ENCODE data around the gene RBM19. TPM values are rescaled to one million over a fixed set of nuclear protein-coding genes. Genes with fewer than 3 reads are reported as not detected.

Gene RBM19
- total RNA-seq, 1 experiment from 2014 or later: 61.7 TPM

GRCh38 chr12:113991224-113992044 lies 25.3 kb upstream of the RBM19 start:
- H3K79me2 ChIP-seq (ENCODE audit: low read length): no peaks in the 10 kb centered on the region
- H3K9me3 ChIP-seq (ENCODE audit: low read length): no peaks in the 10 kb centered on the region
- no peaks in the 10 kb centered on the region for H4K20me1 ChIP-seq (ENCODE audit: low read length)
- TF ChIP-seq, protein P1, sequence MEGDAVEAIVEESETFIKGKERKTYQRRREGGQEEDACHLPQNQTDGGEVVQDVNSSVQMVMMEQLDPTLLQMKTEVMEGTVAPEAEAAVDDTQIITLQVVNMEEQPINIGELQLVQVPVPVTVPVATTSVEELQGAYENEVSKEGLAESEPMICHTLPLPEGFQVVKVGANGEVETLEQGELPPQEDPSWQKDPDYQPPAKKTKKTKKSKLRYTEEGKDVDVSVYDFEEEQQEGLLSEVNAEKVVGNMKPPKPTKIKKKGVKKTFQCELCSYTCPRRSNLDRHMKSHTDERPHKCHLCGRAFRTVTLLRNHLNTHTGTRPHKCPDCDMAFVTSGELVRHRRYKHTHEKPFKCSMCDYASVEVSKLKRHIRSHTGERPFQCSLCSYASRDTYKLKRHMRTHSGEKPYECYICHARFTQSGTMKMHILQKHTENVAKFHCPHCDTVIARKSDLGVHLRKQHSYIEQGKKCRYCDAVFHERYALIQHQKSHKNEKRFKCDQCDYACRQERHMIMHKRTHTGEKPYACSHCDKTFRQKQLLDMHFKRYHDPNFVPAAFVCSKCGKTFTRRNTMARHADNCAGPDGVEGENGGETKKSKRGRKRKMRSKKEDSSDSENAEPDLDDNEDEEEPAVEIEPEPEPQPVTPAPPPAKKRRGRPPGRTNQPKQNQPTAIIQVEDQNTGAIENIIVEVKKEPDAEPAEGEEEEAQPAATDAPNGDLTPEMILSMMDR (conservative IDR thresholded peaks at IDR 0.05; ENCODE audit: low read depth, low read length): no peak
- TF ChIP-seq EZH2phosphoT487 (IDR thresholded peaks at IDR 0.05; ENCODE audit: borderline replicate concordance, low read length) (no peak), EZH2 (IDR thresholded peaks at IDR 0.05; ENCODE audit: low read length, unreplicated experiment) (no peak)
- no peak overlapping the region for H2AFZ ChIP-seq (ENCODE audit: low read length)
- intact Hi-C loops (cut with micrococcal nuclease): no loop called here
- no peak overlapping the region for H3K4me2 ChIP-seq (ENCODE audit: low read length)
- H3K9ac ChIP-seq (ENCODE audit: low read length): no peak overlapping the region
- H3K36me3 ChIP-seq (ENCODE audit: low read depth, low read length): no peaks in the 10 kb centered on the region
- POLR2A ChIA-PET (ENCODE audit: unreplicated experiment): no interaction called here
- peaks cover 89% of the 10 kb centered on the region for H3K27me3 ChIP-seq (ENCODE audit: low read length)
- ATAC-seq: no peak
- no peaks in the 10 kb centered on the region for H3F3A ChIP-seq (ENCODE audit: low read length, unreplicated experiment)
- H3K4me3 ChIP-seq (ENCODE audit: low read length): no peak overlapping the region
- H3K9me2 ChIP-seq (replicated peaks; ENCODE audit: low read length): no peaks in the 10 kb centered on the region
- CTCF ChIA-PET: no interaction called here
- H3K4me1 ChIP-seq (ENCODE audit: insufficient read depth, low read length): no peaks in the 10 kb centered on the region
- BruUV-seq (replicated peaks): no TSS peak
- H3K27ac ChIP-seq (ENCODE audit: low read length): no peak overlapping the region
- no peak for DNase-seq

DNA sequence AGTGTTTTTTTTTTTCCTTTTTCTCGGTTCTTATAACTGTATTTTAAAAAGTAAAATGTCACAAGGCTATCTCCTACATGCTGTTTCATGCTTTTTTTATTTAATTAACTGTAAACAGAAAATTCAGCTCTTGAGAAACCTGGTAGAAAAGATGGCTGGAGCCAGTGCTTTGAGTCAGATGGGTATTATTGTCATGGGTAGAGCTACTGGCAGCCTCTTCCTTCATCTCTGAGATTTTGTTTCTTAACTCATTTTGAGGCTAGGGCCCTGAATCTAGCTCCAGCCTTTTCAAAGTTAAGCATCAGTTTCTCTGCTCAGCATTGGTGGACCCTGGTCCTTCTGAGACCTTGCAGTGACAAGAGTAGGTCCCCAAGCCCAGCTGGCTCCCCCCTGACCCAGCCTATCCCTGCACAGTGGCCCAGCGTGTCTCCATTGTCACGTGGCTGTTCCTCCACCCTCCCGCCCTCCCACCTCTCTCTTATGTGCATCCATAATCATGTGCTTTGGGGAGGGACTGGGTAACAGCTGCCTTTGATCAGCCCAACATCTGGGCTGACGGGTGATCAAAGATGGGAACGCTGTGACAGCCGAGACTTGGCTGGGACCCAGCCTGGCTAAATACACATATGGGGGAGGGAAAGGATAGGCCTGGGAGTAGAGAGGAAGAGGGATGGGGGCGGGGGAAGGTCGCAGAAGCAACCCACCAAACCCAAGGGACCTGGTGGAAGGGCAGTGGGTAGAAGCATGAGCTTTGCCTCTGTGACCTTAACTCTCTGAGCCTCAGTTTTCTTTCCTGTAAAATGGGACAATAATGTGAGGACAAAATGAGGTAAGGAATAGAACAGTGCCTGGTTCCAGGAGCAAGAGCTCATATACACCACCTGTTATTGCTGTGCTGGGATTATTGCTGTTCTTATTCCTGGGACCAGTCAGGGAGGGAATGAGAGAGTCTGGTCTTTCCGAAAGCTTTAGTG lies 24.4 kb upstream of the RBM19 start:
- no peak for ATAC-seq
- no peak for DNase-seq
- intact Hi-C loops (cut with micrococcal nuclease): no loop called here
- no peaks in the 10 kb centered on the region for H3K4me1 ChIP-seq (ENCODE audit: insufficient read depth, low read length)
- H4K20me1 ChIP-seq (ENCODE audit: low read length): no peaks in the 10 kb centered on the region
- H3K79me2 ChIP-seq (ENCODE audit: low read length): no peaks in the 10 kb centered on the region
- H3K27ac ChIP-seq (ENCODE audit: low read length): no peak overlapping the region
- H3K36me3 ChIP-seq (ENCODE audit: low read depth, low read length): no peaks in the 10 kb centered on the region
- POLR2A ChIA-PET (ENCODE audit: unreplicated experiment): no interaction called here
- no peak overlapping the region for H3K9ac ChIP-seq (ENCODE audit: low read length)
- no peaks in the 10 kb centered on the region for H3K9me3 ChIP-seq (ENCODE audit: low read length)
- TF ChIP-seq, protein P1 (conservative IDR thresholded peaks at IDR 0.05; ENCODE audit: low read depth, low read length): no peak
- TF ChIP-seq EZH2phosphoT487 (IDR thresholded peaks at IDR 0.05; ENCODE audit: borderline replicate concordance, low read length): no peak
- TF ChIP-seq EZH2 (IDR thresholded peaks at IDR 0.05; ENCODE audit: low read length, unreplicated experiment): no peak
- H2AFZ ChIP-seq (ENCODE audit: low read length): no peak overlapping the region
- H3K4me2 ChIP-seq (ENCODE audit: low read length): no peak overlapping the region
- H3F3A ChIP-seq (ENCODE audit: low read length, unreplicated experiment): no peaks in the 10 kb centered on the region
- no TSS peak for BruUV-seq (replicated peaks)
- H3K9me2 ChIP-seq (replicated peaks; ENCODE audit: low read length): no peaks in the 10 kb centered on the region
- H3K4me3 ChIP-seq (ENCODE audit: low read length): no peak overlapping the region
- CTCF ChIA-PET: no interaction called here
- peaks cover 89% of the 10 kb centered on the region for H3K27me3 ChIP-seq (ENCODE audit: low read length)

Measured in PC-3 (cell line).